Measurements from ENCODE around the gene TMEM225B. TPM values are rescaled to one million over a fixed set of nuclear protein-coding genes. Genes with fewer than 3 reads are reported as not detected.
"Not testable (repeated sequence)": the region's sequence is repeated elsewhere in the genome, so short reads cannot be mapped to it uniquely, and the experiment has no call there.

TMEM225B gene
- total RNA-seq, 1 experiment from 2014 or later = not detected

DNA sequence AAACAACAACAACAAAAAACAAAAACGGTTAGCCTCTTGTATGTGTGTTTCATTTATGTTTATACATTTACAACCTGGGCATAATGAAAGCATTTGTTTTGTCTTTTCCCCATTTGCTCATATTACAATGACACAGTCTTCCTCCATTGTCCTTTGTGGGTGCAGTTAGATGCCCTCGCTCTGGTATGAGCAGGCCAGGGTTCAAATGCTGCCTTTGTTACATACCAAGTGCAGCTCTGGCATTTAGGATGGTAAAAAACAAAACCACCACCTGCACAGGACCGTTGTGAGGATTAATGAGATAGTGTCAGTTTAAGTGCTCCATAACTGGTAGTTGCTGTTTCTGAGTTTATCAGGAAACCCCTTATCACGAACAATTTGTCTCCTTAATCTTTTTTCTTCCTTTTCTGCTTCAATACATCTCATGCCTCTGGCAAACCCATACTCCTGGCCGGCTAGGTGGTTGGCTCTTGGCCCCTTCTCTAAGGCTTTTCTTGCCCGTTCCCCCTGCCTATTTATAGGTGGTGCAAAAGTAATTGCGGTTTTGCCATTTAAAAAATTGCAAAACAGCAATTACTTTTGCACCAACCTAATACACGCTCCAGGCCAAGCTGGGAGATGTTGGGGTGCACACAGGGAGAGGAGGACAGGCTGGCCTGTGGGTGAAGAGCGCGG, 18.6 kb upstream of the TMEM225B start:
- DNase-seq (ENCODE audit: low read depth) = no peak

DNA sequence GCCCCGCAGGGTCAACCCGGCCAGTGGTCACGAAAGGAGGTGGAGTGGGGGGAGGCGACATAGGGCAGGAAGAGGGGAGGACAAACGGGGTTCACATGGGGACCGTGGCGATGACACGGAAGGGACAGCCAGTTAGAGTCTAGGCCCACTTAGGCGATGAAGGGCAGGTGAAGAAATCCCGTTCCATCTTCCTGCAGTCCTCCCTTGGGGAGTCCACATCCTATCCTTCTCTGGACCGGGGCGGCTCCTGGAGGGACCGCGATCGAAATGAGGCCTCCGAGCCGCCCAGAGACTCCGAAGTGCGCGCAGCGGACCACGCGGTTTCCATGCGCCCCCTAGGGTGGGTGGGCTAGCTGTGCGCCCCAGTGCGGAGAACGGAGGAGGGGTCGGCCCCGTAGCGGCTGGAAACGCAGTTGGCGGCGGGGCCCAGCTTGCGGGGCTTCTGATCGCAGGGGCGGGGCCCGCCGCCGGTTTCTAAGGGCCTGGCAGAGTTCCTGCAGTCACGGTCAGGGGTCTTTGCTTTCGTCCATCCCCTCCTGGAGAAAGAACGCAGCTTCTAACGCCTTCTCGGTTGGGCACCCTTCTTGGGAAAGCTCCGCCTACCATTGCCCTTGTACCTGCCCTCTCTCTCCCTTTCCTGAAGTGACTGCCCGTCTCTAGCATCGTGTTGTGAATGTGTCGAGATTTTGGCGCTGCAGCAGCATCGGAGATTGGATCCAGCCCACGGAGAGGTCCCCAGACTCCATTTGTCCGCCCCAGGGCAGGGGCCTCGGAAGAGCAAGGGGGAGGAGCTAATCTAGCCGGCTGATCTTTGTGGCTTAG, 17.9 kb upstream of the TMEM225B start:
- DNase-seq (ENCODE audit: low read depth) = peak; percentile 41

GRCh38 chr7:99580778-99581332, 17.2 kb upstream of the TMEM225B start:
- DNase-seq (ENCODE audit: low read depth) = not testable (repeated sequence)

- DNase-seq (ENCODE audit: low read depth) = no peak
These were observed 9.2 kb upstream of the TMEM225B start for GRCh38 chr7:99588868-99589267.

DNA sequence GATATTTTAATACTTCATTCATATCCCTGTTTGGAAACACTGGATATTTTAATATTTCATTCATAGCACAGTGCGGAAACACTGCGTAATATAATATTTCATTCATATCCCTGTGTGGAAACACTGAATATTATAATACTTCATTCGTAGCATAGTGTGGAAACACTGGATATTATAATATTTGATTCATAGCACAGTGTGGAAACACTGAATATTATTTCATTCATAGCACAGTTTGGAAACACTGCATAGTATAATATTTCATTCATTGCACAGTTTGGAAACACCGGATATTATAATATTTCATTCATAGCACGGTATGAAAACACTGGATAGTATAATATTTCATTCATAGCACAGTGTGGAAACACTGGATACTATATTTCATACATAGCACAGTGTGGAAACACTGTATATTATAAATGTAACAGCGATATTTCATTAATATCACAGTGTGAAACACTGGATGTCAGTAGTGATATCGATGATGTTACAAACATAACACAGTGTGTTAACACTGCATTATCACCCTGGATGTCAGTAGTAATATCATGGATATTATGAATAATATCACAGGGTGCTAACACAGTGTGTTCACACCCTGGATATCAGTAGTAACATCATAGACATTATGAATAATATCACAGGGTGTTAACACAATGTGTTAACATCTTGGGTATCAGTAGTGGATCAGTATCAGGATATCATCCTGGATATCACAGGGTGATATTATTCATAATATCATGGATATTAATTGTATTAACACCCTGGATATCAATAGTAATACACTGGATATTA, 2.9 kb upstream of the TMEM225B start:
- DNase-seq (ENCODE audit: low read depth) = no peak

GRCh38 chr7:99596408-99596955, 1.6 kb upstream of the TMEM225B start:
- DNase-seq (ENCODE audit: low read depth) = no peak

DNA sequence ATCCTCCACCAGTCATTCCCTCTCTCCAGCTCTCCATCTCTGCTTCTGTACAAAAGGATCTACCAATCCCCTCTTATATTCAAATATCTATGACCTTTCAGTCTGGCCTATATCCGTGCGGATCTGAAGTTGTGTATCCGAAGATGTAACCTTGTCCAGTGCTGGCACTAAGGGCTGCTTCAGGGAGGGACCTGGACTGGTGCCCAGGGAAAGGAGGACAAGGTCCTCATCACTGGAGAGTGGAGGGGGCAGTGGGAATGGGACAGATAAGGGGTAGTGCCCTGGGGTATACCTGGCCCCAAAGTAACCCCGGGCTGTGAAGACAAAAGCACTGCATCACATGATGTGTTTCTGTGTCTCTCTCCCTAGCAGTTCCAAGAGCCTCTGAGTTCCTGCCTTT, 1.8 kb downstream of the TMEM225B start:
- DNase-seq (ENCODE audit: low read depth) = no peak

GRCh38 chr7:99601656-99602310, 3.7 kb downstream of the TMEM225B start:
- DNase-seq (ENCODE audit: low read depth) = no peak

DNA sequence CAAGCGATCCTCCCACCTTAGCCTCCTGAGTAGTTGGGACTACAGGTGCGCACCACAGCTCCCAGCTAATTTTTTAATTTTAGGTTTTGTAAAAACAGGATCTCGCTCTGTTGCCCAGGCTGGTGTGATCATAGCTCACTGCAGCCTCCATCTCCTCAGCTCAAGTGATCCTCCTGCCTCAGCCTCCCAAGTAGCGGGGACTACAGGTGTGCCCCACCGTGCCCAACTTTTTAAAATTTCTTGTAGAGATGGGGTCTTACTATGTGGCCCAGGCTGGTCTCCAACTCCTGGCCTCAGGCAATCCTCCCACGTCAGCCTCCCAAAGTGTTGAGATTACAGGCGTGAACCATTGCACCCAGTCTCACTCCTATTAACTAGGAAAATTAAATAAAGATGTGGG, 7.5 kb downstream of the TMEM225B start:
- DNase-seq (ENCODE audit: low read depth) = no peak

- DNase-seq (ENCODE audit: low read depth) = no peak
These were observed 8.5 kb downstream of the TMEM225B start for GRCh38 chr7:99606531-99606930.

GRCh38 chr7:99607548-99607947, 9.5 kb downstream of the TMEM225B start:
- DNase-seq (ENCODE audit: low read depth) = no peak

GRCh38 chr7:99614495-99614894, 16.4 kb downstream of the TMEM225B start:
- no peak for DNase-seq (ENCODE audit: low read depth)

- DNase-seq (ENCODE audit: low read depth) = no peak
These were observed 17.9 kb downstream of the TMEM225B start for GRCh38 chr7:99615989-99616358.

- DNase-seq (ENCODE audit: low read depth) = peak; percentile 95
These were observed 18.5 kb downstream of the TMEM225B start, which contains the start of gene ZSCAN25 for GRCh38 chr7:99616359-99617191. Gene ZSCAN25, plus strand, starts transcription at chr7:99616946. Its CDS starts 2,661 bp downstream, at chr7:99619607.

DNA sequence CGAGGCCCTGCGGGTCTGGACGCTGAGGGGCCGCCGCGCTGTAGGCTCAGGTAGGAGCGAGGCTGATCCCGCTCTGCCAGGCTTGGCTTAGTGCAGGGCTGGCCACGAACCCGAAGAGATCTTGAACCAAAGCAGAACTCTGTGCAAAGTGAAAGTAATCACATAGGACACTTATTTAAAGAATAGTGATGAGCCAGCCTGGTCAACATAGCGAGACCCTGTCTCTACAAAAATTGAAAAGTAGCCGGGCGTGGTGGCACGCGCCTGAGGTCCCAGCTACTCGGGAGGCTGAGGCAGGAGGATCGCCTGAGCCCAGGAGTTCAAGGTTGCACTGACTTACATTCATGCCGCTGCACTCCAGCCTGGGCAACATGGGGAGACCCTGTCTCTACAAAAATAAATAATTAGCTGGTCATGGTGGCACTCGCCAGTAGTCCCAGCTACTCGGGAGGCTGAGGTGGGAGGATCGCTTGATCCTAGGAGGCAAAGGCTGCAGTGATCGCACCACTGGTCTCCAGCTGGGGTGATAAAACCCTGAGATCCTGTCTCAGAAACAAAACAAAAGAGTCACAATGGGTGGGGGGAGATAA, 19.2 kb downstream of the TMEM225B start:
- no peak for DNase-seq (ENCODE audit: low read depth)

DNA sequence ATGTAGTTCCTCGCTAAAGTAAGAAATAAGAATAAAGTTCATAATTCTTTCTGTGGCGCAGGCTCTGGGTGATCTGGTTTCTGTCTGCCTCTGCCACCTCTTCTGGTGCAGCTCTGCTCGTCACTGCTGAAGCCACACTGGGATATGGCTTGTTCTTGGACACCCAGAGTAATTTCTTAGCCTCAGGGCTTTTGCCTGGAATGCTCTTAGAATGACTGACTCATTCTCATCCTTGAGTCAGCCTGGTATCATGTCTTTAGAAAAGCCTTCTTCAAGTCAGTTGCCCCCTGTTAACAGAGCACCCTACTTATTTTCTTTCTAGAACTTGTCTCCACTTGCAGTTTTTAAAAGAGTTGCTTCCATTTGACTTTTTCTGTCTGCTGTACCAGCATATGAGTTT, 20.7 kb downstream of the TMEM225B start:
- peak; percentile 23 for DNase-seq (ENCODE audit: low read depth)

DNA sequence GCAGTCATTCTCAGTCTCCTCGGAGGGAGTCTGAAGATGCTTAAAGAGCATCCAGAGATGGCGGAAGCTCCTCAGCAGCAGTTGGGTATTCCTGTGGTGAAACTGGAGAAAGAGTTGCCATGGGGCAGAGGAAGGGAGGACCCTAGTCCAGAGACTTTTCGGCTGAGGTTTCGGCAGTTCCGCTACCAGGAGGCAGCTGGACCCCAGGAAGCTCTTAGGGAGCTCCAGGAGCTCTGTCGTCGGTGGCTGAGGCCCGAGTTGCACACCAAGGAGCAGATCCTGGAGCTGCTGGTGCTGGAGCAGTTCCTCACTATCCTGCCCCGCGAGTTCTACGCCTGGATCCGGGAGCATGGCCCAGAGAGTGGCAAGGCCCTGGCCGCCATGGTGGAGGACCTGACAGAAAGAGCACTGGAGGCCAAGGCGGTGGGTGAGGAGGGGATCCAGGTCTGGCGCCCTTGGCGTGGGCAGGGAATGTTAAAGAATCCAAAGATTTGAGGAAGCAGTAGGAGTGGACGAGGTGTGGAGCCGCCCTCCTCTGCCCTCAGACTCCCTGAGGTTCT, 21.6 kb downstream of the TMEM225B start:
- DNase-seq (ENCODE audit: low read depth) = no peak

- DNase-seq (ENCODE audit: low read depth) = no peak
These were observed 23.2 kb downstream of the TMEM225B start for GRCh38 chr7:99621271-99621670.

- DNase-seq (ENCODE audit: low read depth) = peak; percentile 27
These were observed 24.5 kb downstream of the TMEM225B start for GRCh38 chr7:99622596-99622995.
